ENCODE measurements around the gene SYNE1.
"Not testable (repeated sequence)": the region's sequence is repeated elsewhere in the genome, so short reads cannot be mapped to it uniquely, and the experiment has no call there.

The SYNE1 gene

GRCh38 chr6:152614776-152615175, 22.4 kb downstream of the SYNE1 start:
- not testable (repeated sequence) for DNase-seq (ENCODE audit: low spot score)

DNA sequence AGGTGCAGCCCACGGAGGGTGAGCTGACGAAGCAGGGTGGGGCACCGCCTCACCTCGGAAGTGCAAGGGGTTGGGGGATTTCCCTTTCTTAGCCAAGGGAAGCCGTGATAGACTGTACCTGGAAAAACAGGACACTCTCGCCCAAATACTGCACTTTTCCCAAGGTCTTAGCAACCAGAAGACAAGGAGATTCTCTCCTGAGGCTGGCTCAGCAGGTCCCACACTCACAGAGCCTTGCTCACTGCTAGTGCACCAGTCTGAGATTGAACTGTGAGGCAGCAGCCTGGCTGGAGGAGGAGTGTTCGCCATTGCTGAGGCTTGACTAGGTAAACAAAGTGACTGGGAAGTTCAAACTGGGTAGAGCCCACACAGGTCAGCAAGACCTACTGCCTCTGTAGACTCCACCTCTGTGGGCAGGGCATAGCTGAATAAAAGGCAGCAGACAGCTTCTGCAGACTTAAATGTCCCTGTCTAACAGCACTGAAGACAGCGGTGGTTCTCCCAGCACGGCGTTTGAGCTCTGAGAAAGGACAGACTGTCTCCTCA, 28.0 kb downstream of the SYNE1 start:
- no peak for DNase-seq (ENCODE audit: low spot score)

DNA sequence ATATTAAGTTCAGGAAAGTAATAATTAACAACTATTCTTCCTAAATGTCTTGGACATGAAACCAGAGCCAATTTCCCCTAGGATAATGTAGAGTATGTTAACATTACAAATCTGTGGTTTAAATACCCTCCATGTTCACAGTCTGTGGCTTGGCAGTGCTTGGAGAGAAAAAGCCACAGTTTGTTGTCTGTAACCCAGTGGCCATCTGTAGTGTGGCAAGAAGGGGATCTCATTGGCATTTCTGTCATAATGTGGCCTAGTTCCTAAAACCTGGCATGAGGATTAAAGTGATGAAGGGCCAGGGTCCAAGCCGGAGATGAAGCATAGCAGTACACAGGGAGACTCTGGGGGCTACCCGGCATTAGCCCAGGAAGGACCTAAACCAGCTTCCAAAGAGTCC, 31.2 kb downstream of the SYNE1 start:
- DNase-seq (ENCODE audit: low spot score), result peak; percentile 25

GRCh38 chr6:152605342-152605741, 31.8 kb downstream of the SYNE1 start:
- DNase-seq (ENCODE audit: low spot score), result no peak

- no peak for DNase-seq (ENCODE audit: low spot score)
These were observed 33.3 kb downstream of the SYNE1 start for GRCh38 chr6:152603911-152604310.

DNA sequence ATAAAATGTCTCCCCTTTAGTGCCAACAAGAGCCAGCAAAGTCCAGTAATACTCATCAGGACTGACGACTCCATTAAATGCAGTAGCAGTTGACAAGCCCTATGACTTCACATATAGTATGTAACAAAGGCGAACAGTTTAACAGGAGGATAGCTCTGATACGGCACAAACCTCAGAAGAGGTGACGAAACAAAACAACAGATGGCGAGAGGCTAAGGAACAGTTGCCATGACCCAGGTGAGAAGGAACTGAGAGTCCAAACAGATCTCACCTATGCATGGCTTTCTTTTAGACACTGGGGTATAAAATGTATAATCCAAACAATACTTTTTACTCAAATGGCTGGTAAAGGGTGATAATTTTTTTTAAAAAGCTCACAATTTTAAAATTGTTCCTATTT, 37.1 kb downstream of the SYNE1 start:
- DNase-seq (ENCODE audit: low spot score), result no peak

- peak; percentile 72 for DNase-seq (ENCODE audit: low spot score)
These were observed 38.1 kb downstream of the SYNE1 start for GRCh38 chr6:152598901-152599537.

- no peak for DNase-seq (ENCODE audit: low spot score)
These were observed 38.7 kb downstream of the SYNE1 start for GRCh38 chr6:152598421-152598820.

GRCh38 chr6:152596726-152597125, 40.4 kb downstream of the SYNE1 start:
- no peak for DNase-seq (ENCODE audit: low spot score)

DNA sequence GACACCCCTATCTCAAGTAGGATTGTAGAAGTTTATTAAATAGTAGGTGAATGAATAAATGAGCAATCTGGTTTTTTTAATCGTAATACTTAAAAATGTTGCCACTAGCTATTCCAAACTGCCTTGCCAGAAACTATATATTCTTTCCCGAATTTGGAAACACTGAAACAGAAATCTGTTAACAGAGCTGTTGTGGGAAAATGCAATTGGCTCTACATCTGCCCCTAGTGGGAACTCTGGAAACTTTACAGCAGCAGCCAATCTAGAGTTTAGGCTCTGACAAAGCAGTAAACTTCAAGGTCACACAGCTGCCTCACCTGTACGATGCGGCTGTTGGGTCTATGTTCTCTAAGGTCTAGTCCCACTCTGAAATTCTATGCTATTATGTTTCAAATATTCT, 41.7 kb downstream of the SYNE1 start:
- DNase-seq (ENCODE audit: low spot score), result no peak

DNA sequence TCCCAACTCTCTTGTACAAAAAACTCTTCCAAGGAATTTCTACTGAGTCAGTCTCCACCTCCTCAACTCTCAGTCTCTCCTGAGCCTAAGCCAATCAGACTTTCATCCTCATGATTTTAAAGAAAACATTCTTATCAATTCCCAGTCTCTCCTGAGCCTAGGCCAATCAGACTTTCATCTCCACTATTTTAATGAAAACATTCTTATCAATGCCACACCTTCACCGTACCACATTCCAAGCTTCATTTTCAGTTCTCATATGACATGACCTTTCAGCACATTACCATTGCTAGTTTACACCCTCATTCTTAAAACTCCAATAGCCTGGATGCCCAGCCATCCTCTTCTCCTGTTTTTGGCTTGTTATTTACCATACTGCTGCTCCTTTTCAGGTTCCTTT, 42.5 kb downstream of the SYNE1 start:
- no peak for DNase-seq (ENCODE audit: low spot score)

DNA sequence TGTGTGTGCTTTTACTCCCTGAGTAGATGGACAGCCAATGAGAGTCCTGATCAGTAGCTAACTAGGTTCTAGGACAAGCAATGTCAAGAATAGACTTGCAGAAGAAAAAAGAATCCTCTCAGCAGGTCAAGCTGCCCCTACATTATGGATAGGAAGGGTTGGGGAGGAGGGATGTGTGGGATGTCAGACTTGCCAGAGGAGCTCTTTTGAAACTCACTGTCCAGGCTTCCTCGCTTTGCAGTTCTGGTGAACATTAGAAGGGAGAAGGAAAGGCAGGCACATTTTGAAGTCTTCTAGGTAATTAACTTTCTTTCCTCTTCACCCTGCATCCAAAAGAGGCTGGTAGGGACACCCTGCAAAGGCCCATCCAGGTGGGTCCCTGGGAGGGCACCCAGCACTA, 48.7 kb downstream of the SYNE1 start:
- no peak for DNase-seq (ENCODE audit: low spot score)

GRCh38 chr6:152587473-152587872, 49.7 kb downstream of the SYNE1 start:
- no peak for DNase-seq (ENCODE audit: low spot score)

DNA sequence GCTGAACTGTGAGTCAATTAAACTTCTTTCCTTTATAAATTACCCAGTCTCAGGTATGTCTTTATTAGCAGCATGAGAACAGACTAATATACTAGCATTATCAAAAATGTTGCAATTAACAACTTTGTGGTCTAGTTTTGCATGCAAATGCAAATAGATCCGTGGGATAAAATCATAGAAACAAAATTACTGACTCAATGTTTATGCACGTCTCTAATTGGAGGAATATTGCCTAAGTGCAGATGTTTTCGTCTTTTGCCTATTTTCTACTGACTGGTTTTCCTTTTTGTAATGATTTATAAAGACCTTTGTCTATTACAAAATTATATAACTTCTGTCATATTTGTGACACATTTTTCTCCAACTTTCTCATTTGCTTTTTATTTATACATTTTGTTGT, 51.9 kb downstream of the SYNE1 start:
- DNase-seq (ENCODE audit: low spot score), result no peak

- DNase-seq (ENCODE audit: low spot score), result no peak
These were observed 53.3 kb downstream of the SYNE1 start for GRCh38 chr6:152583888-152584287.

- no peak for DNase-seq (ENCODE audit: low spot score)
These were observed 60.6 kb downstream of the SYNE1 start for GRCh38 chr6:152576525-152576924.

GRCh38 chr6:152575621-152576150, 61.5 kb downstream of the SYNE1 start:
- DNase-seq (ENCODE audit: low spot score), result no peak

GRCh38 chr6:152575161-152575560, 62.0 kb downstream of the SYNE1 start:
- DNase-seq (ENCODE audit: low spot score), result no peak

DNA sequence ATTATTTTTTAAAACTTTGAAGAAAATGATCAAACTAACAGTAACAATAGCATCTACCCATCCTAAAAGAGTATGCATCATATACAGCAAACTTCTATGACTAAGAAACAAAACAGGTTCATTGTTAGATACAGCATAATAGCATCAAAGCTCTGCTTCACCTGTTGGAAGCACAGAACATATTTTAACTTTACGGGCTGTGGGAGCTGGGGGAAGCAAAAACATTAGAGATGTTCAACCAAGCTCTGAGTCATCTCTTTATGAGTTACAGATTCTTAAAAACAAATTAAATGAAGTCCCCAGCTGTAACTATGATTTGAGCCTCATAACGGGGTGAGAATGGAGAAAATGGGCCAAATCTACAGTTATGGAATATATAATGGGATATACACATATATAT, 63.4 kb downstream of the SYNE1 start:
- DNase-seq (ENCODE audit: low spot score), result no peak

GRCh38 chr6:152572338-152573088, 64.6 kb downstream of the SYNE1 start:
- DNase-seq (ENCODE audit: low spot score), result no peak

GRCh38 chr6:152571943-152572337, 65.2 kb downstream of the SYNE1 start:
- no peak for DNase-seq (ENCODE audit: low spot score)

DNA sequence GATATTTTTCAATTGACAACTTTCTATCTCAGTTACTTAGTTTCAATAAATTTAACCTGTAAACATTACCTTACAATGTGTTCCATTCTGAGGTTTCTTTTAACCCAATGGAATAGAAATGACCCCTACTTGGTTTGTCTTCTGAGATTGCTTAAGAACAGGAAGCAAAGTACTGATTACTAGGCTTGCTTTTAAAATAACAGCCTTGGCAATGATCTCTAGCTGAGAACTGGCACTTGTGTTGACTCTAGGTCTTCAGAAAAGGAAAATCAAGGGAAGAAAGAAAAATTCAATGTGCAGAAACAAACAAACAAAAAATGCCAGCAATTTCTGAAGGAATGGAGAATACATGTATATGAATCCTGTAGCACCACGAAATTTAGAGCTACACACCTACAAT, 66.1 kb downstream of the SYNE1 start:
- no peak for DNase-seq (ENCODE audit: low spot score)
